ENCODE results near the gene LHCGR.

The LHCGR gene

DNA sequence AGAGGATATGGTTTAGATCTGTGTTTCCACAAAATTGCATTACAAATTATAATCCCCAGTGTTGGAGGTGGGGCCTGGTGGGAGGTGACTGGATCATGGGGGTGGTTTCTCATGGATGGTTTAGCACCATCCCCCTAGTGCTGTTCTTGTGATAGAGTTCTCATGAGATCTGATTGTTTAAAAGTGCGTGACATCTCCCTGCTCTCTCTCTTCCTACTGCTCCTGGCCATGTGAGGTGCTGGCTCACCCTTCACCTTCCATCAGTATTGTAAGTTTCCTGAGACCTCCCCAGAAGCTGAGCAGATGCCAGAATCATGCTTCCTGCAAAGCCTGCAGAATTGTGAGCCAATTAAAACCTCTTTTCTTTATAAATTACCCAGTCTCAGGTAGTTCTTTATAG is 33.1 kb downstream of the LHCGR start:
- H3K4me3 ChIP-seq (ENCODE audit: low read depth, low read length) = no peak overlapping the region
- H3K9ac ChIP-seq (ENCODE audit: low read depth, low read length) = no peak overlapping the region
- H3K4me1 ChIP-seq (ENCODE audit: control insufficient read depth, insufficient read depth, low read length) = peaks cover 10% of the 10 kb centered on the region; the same call in 1 of the 2 replicates
- no peak overlapping the region for H3K27ac ChIP-seq (ENCODE audit: low read depth, low read length)
- no peaks in the 10 kb centered on the region for H3K36me3 ChIP-seq (ENCODE audit: control insufficient read depth, insufficient read depth, low read length)
- H3K9me3 ChIP-seq (ENCODE audit: control insufficient read depth, insufficient read depth, low read length) = no peaks in the 10 kb centered on the region
- no peaks in the 10 kb centered on the region for H3K27me3 ChIP-seq (ENCODE audit: control insufficient read depth, insufficient read depth, low read length)

DNA sequence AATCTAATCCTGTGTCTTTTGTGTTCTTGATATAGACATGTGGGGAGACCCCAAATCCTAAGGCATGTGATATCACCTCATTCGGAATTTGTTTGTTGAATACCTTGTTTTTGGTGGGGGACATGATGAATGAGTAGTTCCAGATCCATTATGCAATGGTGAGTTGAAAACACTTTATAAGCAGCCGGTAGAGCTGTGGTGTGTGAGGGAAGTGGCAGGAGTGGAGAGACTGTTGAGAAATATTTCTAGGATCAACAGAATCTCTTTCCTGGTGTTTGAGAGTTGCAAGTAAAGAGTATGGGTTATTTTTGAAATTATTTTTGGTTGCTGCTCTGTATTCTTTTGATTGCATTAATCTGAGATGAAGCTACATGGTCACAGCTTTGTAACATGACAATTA is 34.4 kb downstream of the LHCGR start:
- no peak overlapping the region for H3K27ac ChIP-seq (ENCODE audit: low read depth, low read length)
- no peaks in the 10 kb centered on the region for H3K9me3 ChIP-seq (ENCODE audit: control insufficient read depth, insufficient read depth, low read length)
- H3K4me1 ChIP-seq (ENCODE audit: control insufficient read depth, insufficient read depth, low read length) = peaks cover 10% of the 10 kb centered on the region; the same call in 1 of the 2 replicates
- H3K27me3 ChIP-seq (ENCODE audit: control insufficient read depth, insufficient read depth, low read length) = no peaks in the 10 kb centered on the region
- no peak overlapping the region for H3K4me3 ChIP-seq (ENCODE audit: low read depth, low read length)
- H3K36me3 ChIP-seq (ENCODE audit: control insufficient read depth, insufficient read depth, low read length) = no peaks in the 10 kb centered on the region
- H3K9ac ChIP-seq (ENCODE audit: low read depth, low read length) = no peak overlapping the region

- Histone ChIP-seq H3K9me3 (ENCODE audit: control insufficient read depth, insufficient read depth, low read length) (no peaks in the 10 kb centered on the region), H3K27ac (ENCODE audit: low read depth, low read length) (no peak overlapping the region)
Measured at GRCh38 chr2:48719480-48720177, 35.9 kb downstream of the LHCGR start.

GRCh38 chr2:48717846-48718245 is 37.7 kb downstream of the LHCGR start:
- Histone ChIP-seq H3K4me3 (ENCODE audit: low read depth, low read length) (no peak overlapping the region), H3K9ac (ENCODE audit: low read depth, low read length) (no peak overlapping the region), H3K27ac (ENCODE audit: low read depth, low read length) (no peak overlapping the region), H3K9me3 (ENCODE audit: control insufficient read depth, insufficient read depth, low read length) (no peaks in the 10 kb centered on the region), H3K27me3 (ENCODE audit: control insufficient read depth, insufficient read depth, low read length) (no peaks in the 10 kb centered on the region), H3K4me1 (ENCODE audit: control insufficient read depth, insufficient read depth, low read length) (peaks cover 10% of the 10 kb centered on the region; the same call in 1 of the 2 replicates), H3K36me3 (ENCODE audit: control insufficient read depth, insufficient read depth, low read length) (no peaks in the 10 kb centered on the region)

More at GRCh38 chr2:48719480-48720177, 35.9 kb downstream of the LHCGR start:
- no peak overlapping the region for H3K4me3 ChIP-seq (ENCODE audit: low read depth, low read length)
- no peaks in the 10 kb centered on the region for H3K27me3 ChIP-seq (ENCODE audit: control insufficient read depth, insufficient read depth, low read length)
- H3K9ac ChIP-seq (ENCODE audit: low read depth, low read length) = no peak overlapping the region
- H3K4me1 ChIP-seq (ENCODE audit: control insufficient read depth, insufficient read depth, low read length) = peaks cover 10% of the 10 kb centered on the region; the same call in 1 of the 2 replicates
- no peaks in the 10 kb centered on the region for H3K36me3 ChIP-seq (ENCODE audit: control insufficient read depth, insufficient read depth, low read length)

- Histone ChIP-seq H3K9me3 (ENCODE audit: control insufficient read depth, insufficient read depth, low read length) (no peaks in the 10 kb centered on the region), H3K27me3 (ENCODE audit: control insufficient read depth, insufficient read depth, low read length) (no peaks in the 10 kb centered on the region; the same call in 1 of the 2 replicates), H3K4me1 (ENCODE audit: control insufficient read depth, insufficient read depth, low read length) (peaks cover 10% of the 10 kb centered on the region; the same call in 1 of the 2 replicates), H3K9ac (ENCODE audit: low read depth, low read length) (no peak overlapping the region), H3K27ac (ENCODE audit: low read depth, low read length) (no peak overlapping the region), H3K36me3 (ENCODE audit: control insufficient read depth, insufficient read depth, low read length) (no peaks in the 10 kb centered on the region), H3K4me3 (ENCODE audit: low read depth, low read length) (no peak overlapping the region)
Measured at GRCh38 chr2:48715956-48716355, 39.6 kb downstream of the LHCGR start.

- Histone ChIP-seq H3K4me3 (ENCODE audit: low read depth, low read length) (no peak overlapping the region), H3K4me1 (ENCODE audit: control insufficient read depth, insufficient read depth, low read length) (peaks cover 10% of the 10 kb centered on the region; the same call in 1 of the 2 replicates), H3K36me3 (ENCODE audit: control insufficient read depth, insufficient read depth, low read length) (no peaks in the 10 kb centered on the region), H3K9ac (ENCODE audit: low read depth, low read length) (no peak overlapping the region), H3K27me3 (ENCODE audit: control insufficient read depth, insufficient read depth, low read length) (no peaks in the 10 kb centered on the region; the same call in 1 of the 2 replicates), H3K9me3 (ENCODE audit: control insufficient read depth, insufficient read depth, low read length) (no peaks in the 10 kb centered on the region), H3K27ac (ENCODE audit: low read depth, low read length) (no peak overlapping the region)
Measured at GRCh38 chr2:48715042-48715899, 40.3 kb downstream of the LHCGR start.

DNA sequence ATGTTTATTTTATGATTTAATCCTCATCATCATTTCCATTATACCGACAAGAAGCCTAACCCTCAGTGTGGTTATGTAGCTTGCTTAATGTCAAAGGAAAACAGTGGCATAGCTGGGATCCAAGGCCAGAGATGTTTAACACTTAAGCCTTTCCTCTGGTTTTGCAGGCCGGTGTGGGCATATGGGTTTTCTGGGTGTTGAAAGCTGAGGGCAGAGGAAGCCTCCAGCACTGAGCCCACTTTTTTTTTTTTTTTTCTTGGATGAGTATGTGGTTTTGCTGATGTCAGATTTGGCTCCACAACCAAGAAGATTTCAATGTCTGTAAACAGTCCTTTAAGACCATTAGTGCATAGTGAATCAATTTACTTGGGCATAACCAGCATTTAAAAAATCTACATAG is 41.3 kb downstream of the LHCGR start:
- H3K4me1 ChIP-seq (ENCODE audit: control insufficient read depth, insufficient read depth, low read length) = peaks cover 5% of the 10 kb centered on the region; the same call in 1 of the 2 replicates
- H3K36me3 ChIP-seq (ENCODE audit: control insufficient read depth, insufficient read depth, low read length) = no peaks in the 10 kb centered on the region
- no peaks in the 10 kb centered on the region for H3K9me3 ChIP-seq (ENCODE audit: control insufficient read depth, insufficient read depth, low read length)
- no peak overlapping the region for H3K4me3 ChIP-seq (ENCODE audit: low read depth, low read length)
- H3K27me3 ChIP-seq (ENCODE audit: control insufficient read depth, insufficient read depth, low read length) = no peaks in the 10 kb centered on the region; the same call in 1 of the 2 replicates
- no peak overlapping the region for H3K27ac ChIP-seq (ENCODE audit: low read depth, low read length)
- H3K9ac ChIP-seq (ENCODE audit: low read depth, low read length) = no peak overlapping the region

GRCh38 chr2:48713647-48714046 is 41.9 kb downstream of the LHCGR start:
- Histone ChIP-seq H3K4me1 (ENCODE audit: control insufficient read depth, insufficient read depth, low read length) (peaks cover 5% of the 10 kb centered on the region; the same call in 1 of the 2 replicates), H3K27ac (ENCODE audit: low read depth, low read length) (no peak overlapping the region), H3K9ac (ENCODE audit: low read depth, low read length) (no peak overlapping the region), H3K36me3 (ENCODE audit: control insufficient read depth, insufficient read depth, low read length) (no peaks in the 10 kb centered on the region), H3K27me3 (ENCODE audit: control insufficient read depth, insufficient read depth, low read length) (no peaks in the 10 kb centered on the region; the same call in 1 of the 2 replicates), H3K4me3 (ENCODE audit: low read depth, low read length) (no peak overlapping the region), H3K9me3 (ENCODE audit: control insufficient read depth, insufficient read depth, low read length) (no peaks in the 10 kb centered on the region)

- no peaks in the 10 kb centered on the region for H3K36me3 ChIP-seq (ENCODE audit: control insufficient read depth, insufficient read depth, low read length)
- H3K4me1 ChIP-seq (ENCODE audit: control insufficient read depth, insufficient read depth, low read length) = no peaks in the 10 kb centered on the region
- no peak overlapping the region for H3K9ac ChIP-seq (ENCODE audit: low read depth, low read length)
- no peaks in the 10 kb centered on the region; the same call in 1 of the 2 replicates for H3K27me3 ChIP-seq (ENCODE audit: control insufficient read depth, insufficient read depth, low read length)
- 0 out of 2 replicates have a peak, but pooled peaks cover 6% of the 10 kb centered on the region for H3K9me3 ChIP-seq (ENCODE audit: control insufficient read depth, insufficient read depth, low read length)
- no peak overlapping the region for H3K27ac ChIP-seq (ENCODE audit: low read depth, low read length)
- no peak overlapping the region for H3K4me3 ChIP-seq (ENCODE audit: low read depth, low read length)
Measured at GRCh38 chr2:48712151-48712550, 43.4 kb downstream of the LHCGR start.

- Histone ChIP-seq H3K36me3 (ENCODE audit: control insufficient read depth, insufficient read depth, low read length) (no peaks in the 10 kb centered on the region), H3K27me3 (ENCODE audit: control insufficient read depth, insufficient read depth, low read length) (no peaks in the 10 kb centered on the region; the same call in 1 of the 2 replicates), H3K27ac (ENCODE audit: low read depth, low read length) (no peak overlapping the region), H3K9me3 (ENCODE audit: control insufficient read depth, insufficient read depth, low read length) (peaks cover 9% of the 10 kb centered on the region; the same call in 1 of the 2 replicates), H3K9ac (ENCODE audit: low read depth, low read length) (no peak overlapping the region), H3K4me1 (ENCODE audit: control insufficient read depth, insufficient read depth, low read length) (no peaks in the 10 kb centered on the region), H3K4me3 (ENCODE audit: low read depth, low read length) (no peak overlapping the region)
Measured at GRCh38 chr2:48711343-48711742, 44.2 kb downstream of the LHCGR start.

All from HUES48 (cell line).